Adrenal gland (tissue), 12 donors: Measurements from ENCODE around the gene COX11. TPM values are rescaled to one million over a fixed set of nuclear protein-coding genes. Genes with fewer than 3 reads are reported as not detected.

Experiments
- DNase-seq, 7 donors: peaks; one replicate each; pipeline ENCODE4 v3.0.0-alpha.2; 2019 to 2020
- H3K27ac ChIP-seq, 5 donors: fragments of 200-600 bp; sonication (generic) in 4 of 5; 1 replicate in 3 of 5; 2 replicates in 2 of 5; pipeline versions ENCODE4 v1.5.1 to v1.8.0; 2016 to 2020; ENCODE audit warnings: mild to moderate bottlenecking in 1 of 5
- H3K27me3 ChIP-seq: fragments of 200-600 bp; 2 replicates; pipeline ENCODE4 v1.8.0; 2021
- H3K36me3 ChIP-seq, 2 donors: fragments of 200-600 bp; replicated peaks in 1 of 2; 1 replicate in 1 of 2; 2 replicates in 1 of 2; pipeline versions ENCODE4 v1.5.1 to v1.8.0; 2018 to 2022
- H3K4me1 ChIP-seq, 2 donors: fragments of 200-600 bp; replicated peaks in 1 of 2; 1 replicate in 1 of 2; 2 replicates in 1 of 2; pipeline versions ENCODE4 v1.5.1 to v1.8.0; 2018 to 2021
- H3K4me3 ChIP-seq, 4 donors: fragments of 200-600 bp; sonication (generic) in 3 of 4; one replicate each; pipeline ENCODE4 v1.5.1; 2016 to 2018
- H3K9me3 ChIP-seq, 3 donors: fragments of 200-600 bp; sonication (generic) in 1 of 3; replicated peaks in 1 of 3; 1 replicate in 2 of 3; 2 replicates in 1 of 3; pipeline versions ENCODE4 v1.5.1 to v1.8.0; 2016 to 2021
- CTCF ChIP-seq, 6 experiments: fragments of 450-650 bp in 4 of 6; fragments of 200-600 bp in 2 of 6; sonication (generic) in 1 of 6; IDR thresholded peaks; 1 replicate in 5 of 6; 2 replicates in 1 of 6; pipeline versions ENCODE4 v1.5.1 to v1.8.0; 2016 to 2021; ENCODE audit warnings: antibody characterized with exemption in 6 of 6, mild to moderate bottlenecking in 2 of 6, moderate library complexity in 1 of 6
- POLR2A ChIP-seq, 2 donors: fragments of 450-650 bp; IDR thresholded peaks; one replicate each; pipeline ENCODE4 v1.6.1; 2017; ENCODE audit warnings: antibody characterized with exemption in 2 of 2, mild to moderate bottlenecking in 2 of 2, moderate library complexity in 1 of 2
- WGBS, 4 donors: extraction: QIAGEN DNeasy Blood & Tissue Kit in 2 of 4; methylation state at CpG; one replicate each; pipeline versions ENCODE4 v1.1.5 to v1.1.7; 2013 to 2017; 5-methylcytosine and 5-hydroxymethylcytosine counted together
- intact Hi-C, 2 donors: fragments of 100-400 bp; cut with DNase I; formaldehyde crosslinking; loops; one replicate each; pipeline versions ENCODE4 v1.14.1 to v1.15.0; 2022 to 2023
- polyA plus RNA-seq, 3 donors: library from polyadenylated mRNA; stranded (reverse); fragments of 200-250 nt in 2 of 3; fragments of 350-450 nt in 1 of 3; fragmentation: Illumina TruSeq in 1 of 3; extraction: RNeasy Lipid Tissue Mini Kit (QIAGEN cat#74804) in 1 of 3; gene quantifications; one replicate each; pipeline ENCODE4 v1.2.3, GENCODE V29; 2013 to 2014
- total RNA-seq, 9 donors: library from RNA; depleted of rRNA in 4 of 9; stranded (reverse); fragments of >200 nt in 4 of 9; fragments of 120-200 nt in 1 of 9; fragmentation: NEBNext Ultra II Directional in 1 of 9; extraction: Animal tissue kit (Norgen Biotek cat#: 25700) in 1 of 9; gene quantifications; one replicate each; pipeline versions ENCODE4 v1.1.0 to v1.2.4, GENCODE V29; 2013 to 2023
- donor health status: healthy with polysubstance abuse.
- donor health status: Bipolar disorder and iron deficiency.
- donor health status: DM: yes; HTN: yes; CAD: no.
- donor health status: DM: no; HTN: no; CAD: no.
- donor health status: DM: no; HTN: no; CAD: no.
- donor health status: DM: yes; HTN: yes; CAD: no.

COX11 gene
- total and polyA plus RNA-seq, 12 donors = 16.8 to 63.5 (median 50.0) TPM

GRCh38 chr17:54951286-54951685 is 17.2 kb downstream of the COX11 start:
- TF ChIP-seq CTCF (IDR thresholded peaks at IDR 0.05) = no peak
- TF ChIP-seq POLR2A (IDR thresholded peaks at IDR 0.05) = no peak
- Histone ChIP-seq H3K27ac (no peak overlapping the region), H3K36me3 (no peaks in the 10 kb centered on the region), H3K4me1 (no peaks in the 10 kb centered on the region), H3K4me3 (no peak overlapping the region), H3K9me3 (no peaks in the 10 kb centered on the region), H3K27me3 (no peaks in the 10 kb centered on the region)
- WGBS, 4 donors = 72 to 86% (median 81%) methylated on average over 4 of the region's 4 CpGs
- DNase-seq = no peak
- intact Hi-C loops = no loop called here

GRCh38 chr17:54950116-54950515 is 18.3 kb downstream of the COX11 start:
- WGBS, 4 donors = 89% methylated on average over 2 of the region's 2 CpGs

GRCh38 chr17:54948380-54948779 is 20.1 kb downstream of the COX11 start:
- intact Hi-C loops = no loop called here
- no peaks in the 10 kb centered on the region for H3K36me3 ChIP-seq
- H3K9me3 ChIP-seq = no peaks in the 10 kb centered on the region
- no peak for TF ChIP-seq POLR2A (IDR thresholded peaks at IDR 0.05)
- no peak for TF ChIP-seq CTCF (IDR thresholded peaks at IDR 0.05)
- DNase-seq = no peak
- H3K4me3 ChIP-seq = no peak overlapping the region
- H3K4me1 ChIP-seq = no peaks in the 10 kb centered on the region
- H3K27ac ChIP-seq = no peak overlapping the region
- WGBS, 4 donors = 69 to 83% (median 71%) methylated on average over 5 of the region's 5 CpGs
- H3K27me3 ChIP-seq = no peaks in the 10 kb centered on the region

More at GRCh38 chr17:54950116-54950515, 18.3 kb downstream of the COX11 start:
- H3K4me1 ChIP-seq = no peaks in the 10 kb centered on the region
- no peaks in the 10 kb centered on the region for H3K27me3 ChIP-seq
- no peak for TF ChIP-seq CTCF (IDR thresholded peaks at IDR 0.05)
- intact Hi-C loops = no loop called here
- no peak overlapping the region for H3K4me3 ChIP-seq
- no peak for DNase-seq
- H3K36me3 ChIP-seq = no peaks in the 10 kb centered on the region
- H3K27ac ChIP-seq = no peak overlapping the region
- no peaks in the 10 kb centered on the region for H3K9me3 ChIP-seq

- H3K27me3 ChIP-seq = no peaks in the 10 kb centered on the region
- H3K27ac ChIP-seq = no peak overlapping the region
- no peak for DNase-seq
- no peak for TF ChIP-seq CTCF (IDR thresholded peaks at IDR 0.05)
- TF ChIP-seq POLR2A (IDR thresholded peaks at IDR 0.05) = no peak
- H3K4me3 ChIP-seq = no peak overlapping the region
- intact Hi-C loops = no loop called here
- H3K4me1 ChIP-seq = no peaks in the 10 kb centered on the region
- WGBS, 4 donors = 77 to 84% (median 81%) methylated on average over 2 of the region's 2 CpGs
- no peaks in the 10 kb centered on the region for H3K36me3 ChIP-seq
- H3K9me3 ChIP-seq = no peaks in the 10 kb centered on the region
Observed at GRCh38 chr17:54947396-54947795, 21.1 kb downstream of the COX11 start.
